Calu3 (cell line): ENCODE results near the gene AP5S1. TPM values are rescaled to one million over a fixed set of nuclear protein-coding genes. Genes with fewer than 3 reads are reported as not detected.

Experiments used
- BruUV-seq: library from RNA; stranded (reverse); fragments of 400-500 nt; replicated peaks from 2 replicates; lab custom pipeline; 2021; lab: Mats Ljungman, UMichigan
- CTCF ChIA-PET: fragments of 300-600 bp; sonication (Branson Sonifier 250); formaldehyde crosslinking; loops from one replicate; lab custom pipeline; 2022; ENCODE audit warnings: antibody characterized with exemption; lab: Charles Lee
- DNase-seq: peaks from one replicate; pipeline ENCODE4 v3.0.0; 2022
- H3K27ac Mint-ChIP-seq: one replicate; pipeline ENCODE4 v1.8.0; 2022; ENCODE audit warnings: mixed read lengths; ENCODE audit not compliant: unreplicated experiment
- H3K27me3 Mint-ChIP-seq: one replicate; pipeline ENCODE4 v1.8.0; 2022; ENCODE audit warnings: mixed read lengths; ENCODE audit not compliant: unreplicated experiment
- H3K36me3 Mint-ChIP-seq: one replicate; pipeline ENCODE4 v1.8.0; 2022; ENCODE audit warnings: mild to moderate bottlenecking, moderate library complexity, mixed read lengths; ENCODE audit not compliant: insufficient read depth, unreplicated experiment
- H3K4me1 Mint-ChIP-seq: one replicate; pipeline ENCODE4 v1.8.0; 2022; ENCODE audit warnings: mild to moderate bottlenecking, low read depth, mixed read lengths; ENCODE audit not compliant: unreplicated experiment
- H3K4me3 Mint-ChIP-seq: one replicate; pipeline ENCODE4 v1.8.0; 2022; ENCODE audit warnings: mild to moderate bottlenecking, low read depth, moderate library complexity, mixed read lengths; ENCODE audit not compliant: unreplicated experiment
- H3K9me3 Mint-ChIP-seq: one replicate; pipeline ENCODE4 v1.8.0; 2022; ENCODE audit warnings: low read depth, mixed read lengths; ENCODE audit not compliant: unreplicated experiment
- CTCF ChIP-seq: fragments of 200-600 bp; IDR thresholded peaks from one replicate; pipeline ENCODE4 v1.8.0; 2022; ENCODE audit warnings: antibody characterized with exemption; ENCODE audit not compliant: unreplicated experiment
- intact Hi-C: fragments of 100-400 bp; cut with micrococcal nuclease; formaldehyde crosslinking; loops from one replicate; pipeline ENCODE4 v1.10.0; 2022; ENCODE audit not compliant: unreplicated experiment
- total RNA-seq: library from RNA; stranded (reverse); gene quantifications from 2 replicates; pipeline ENCODE4 v1.2.3, GENCODE V29; 2022

Gene AP5S1
- total RNA-seq, 1 experiment from 2014 or later, result 9.5 TPM

GRCh38 chr20:3865887-3866407 is 45.6 kb downstream of the AP5S1 start:
- H3K27ac Mint-ChIP-seq, result no peak overlapping the region
- peaks cover 45% of the 10 kb centered on the region for H3K36me3 Mint-ChIP-seq
- TF ChIP-seq CTCF, result no peak
- no peaks in the 10 kb centered on the region for H3K27me3 Mint-ChIP-seq
- CTCF ChIA-PET, result no interaction called here
- no peak for DNase-seq
- H3K9me3 Mint-ChIP-seq, result no peaks in the 10 kb centered on the region
- no peaks in the 10 kb centered on the region for H3K4me1 Mint-ChIP-seq
- intact Hi-C loops, result no loop called here
- no TSS peak for BruUV-seq
- no peak overlapping the region for H3K4me3 Mint-ChIP-seq

- DNase-seq, result no peak
- no peaks in the 10 kb centered on the region for H3K9me3 Mint-ChIP-seq
- no TSS peak for BruUV-seq
- H3K27me3 Mint-ChIP-seq, result no peaks in the 10 kb centered on the region
- H3K4me1 Mint-ChIP-seq, result no peaks in the 10 kb centered on the region
- H3K36me3 Mint-ChIP-seq, result peaks cover 45% of the 10 kb centered on the region
- intact Hi-C loops, result no loop called here
- H3K27ac Mint-ChIP-seq, result no peak overlapping the region
- no peak for TF ChIP-seq CTCF
- no peak overlapping the region for H3K4me3 Mint-ChIP-seq
- CTCF ChIA-PET, result no interaction called here
Observed at GRCh38 chr20:3866464-3866863, 46.1 kb downstream of the AP5S1 start.

- Mint-ChIP-seq H3K36me3 (peaks cover 32% of the 10 kb centered on the region), H3K9me3 (no peaks in the 10 kb centered on the region), H3K27me3 (no peaks in the 10 kb centered on the region), H3K27ac (no peak overlapping the region), H3K4me1 (no peaks in the 10 kb centered on the region), H3K4me3 (no peak overlapping the region)
- no peak for TF ChIP-seq CTCF
- BruUV-seq, result no TSS peak
- no peak for DNase-seq
- intact Hi-C loops, result no loop called here
- CTCF ChIA-PET, result no interaction called here
Observed at GRCh38 chr20:3867802-3868201, 47.5 kb downstream of the AP5S1 start.

- no peak for DNase-seq
- Mint-ChIP-seq H3K4me1 (no peaks in the 10 kb centered on the region), H3K4me3 (no peak overlapping the region), H3K27ac (no peak overlapping the region), H3K27me3 (no peaks in the 10 kb centered on the region), H3K36me3 (peaks cover 34% of the 10 kb centered on the region), H3K9me3 (no peaks in the 10 kb centered on the region)
- CTCF ChIA-PET, result no interaction called here
- TF ChIP-seq CTCF, result no peak
- intact Hi-C loops, result no loop called here
- no TSS peak for BruUV-seq
Observed at GRCh38 chr20:3869839-3870634, 49.7 kb downstream of the AP5S1 start.
